Esophagus squamous epithelium (tissue), 4 donors: ENCODE data around the gene POLD2.

ENCODE experiments used
- CTCF ChIP-seq, 6 experiments: fragments of 450-650 bp in 4 of 6; fragments of 200-600 bp in 2 of 6; sonication (generic) in 2 of 6; IDR thresholded peaks; one replicate each; pipeline ENCODE4 v1.5.1; 2016 to 2019; ENCODE audit warnings: antibody characterized with exemption in 6 of 6, mild to moderate bottlenecking in 4 of 6, moderate library complexity in 4 of 6
- POLR2A ChIP-seq, 4 donors: fragments of 450-650 bp; IDR thresholded peaks; one replicate each; pipeline ENCODE4 v1.6.1; 2017; ENCODE audit warnings: antibody characterized with exemption in 4 of 4, mild to moderate bottlenecking in 4 of 4, moderate library complexity in 3 of 4

GRCh38 chr7:44172803-44173424 is 49.6 kb upstream of the POLD2 start:
- TF ChIP-seq CTCF (IDR thresholded peaks at IDR 0.05) = no peak
- no peak for TF ChIP-seq POLR2A (IDR thresholded peaks at IDR 0.05)
